ENCODE results near the gene WLS. TPM values are rescaled to one million over a fixed set of nuclear protein-coding genes. Genes with fewer than 3 reads are reported as not detected.

The WLS gene
- total RNA-seq, 4 donors from 2014 or later = 44.4 to 114 (median 55.2) TPM

GRCh38 chr1:68145418-68146126 lies 86.8 kb downstream of the WLS start:
- DNase-seq (ENCODE audit: low spot score) (no peak), ATAC-seq (ENCODE audit: low FRiP score) (peak; percentile 56)
- TF ChIP-seq CTCF (IDR thresholded peaks at IDR 0.05) = no peak

- DNase-seq (ENCODE audit: low spot score) (no peak), ATAC-seq (ENCODE audit: low FRiP score) (no peak)
- TF ChIP-seq CTCF (IDR thresholded peaks at IDR 0.05) = no peak
Observed at GRCh38 chr1:68144856-68145255, 87.5 kb downstream of the WLS start.

GRCh38 chr1:68143633-68144032 lies 88.7 kb downstream of the WLS start:
- DNase-seq (ENCODE audit: low spot score) (no peak), ATAC-seq (ENCODE audit: low FRiP score) (no peak)
- TF ChIP-seq CTCF (IDR thresholded peaks at IDR 0.05) = no peak

GRCh38 chr1:68142461-68142860 lies 89.9 kb downstream of the WLS start:
- DNase-seq (ENCODE audit: low spot score) (no peak), ATAC-seq (ENCODE audit: low FRiP score) (no peak)
- no peak for TF ChIP-seq CTCF (IDR thresholded peaks at IDR 0.05)

GRCh38 chr1:68142036-68142435 lies 90.3 kb downstream of the WLS start:
- ATAC-seq (ENCODE audit: low FRiP score) (no peak), DNase-seq (ENCODE audit: low spot score) (no peak)
- no peak for TF ChIP-seq CTCF (IDR thresholded peaks at IDR 0.05)

- TF ChIP-seq CTCF (IDR thresholded peaks at IDR 0.05) = no peak
- ATAC-seq (ENCODE audit: low FRiP score) = peak; percentile 70
- no peak for DNase-seq (ENCODE audit: low spot score)
Observed at GRCh38 chr1:68141071-68142021, 91.0 kb downstream of the WLS start.

Data from omental fat pad (tissue), 4 donors.